Measurements from ENCODE around the gene TTLL12. TPM values are rescaled to one million over a fixed set of nuclear protein-coding genes. Genes with fewer than 3 reads are reported as not detected.

Gene TTLL12
- total RNA-seq, 4 donors from 2014 or later = 43.6 to 93.9 (median 81.4) TPM

DNA sequence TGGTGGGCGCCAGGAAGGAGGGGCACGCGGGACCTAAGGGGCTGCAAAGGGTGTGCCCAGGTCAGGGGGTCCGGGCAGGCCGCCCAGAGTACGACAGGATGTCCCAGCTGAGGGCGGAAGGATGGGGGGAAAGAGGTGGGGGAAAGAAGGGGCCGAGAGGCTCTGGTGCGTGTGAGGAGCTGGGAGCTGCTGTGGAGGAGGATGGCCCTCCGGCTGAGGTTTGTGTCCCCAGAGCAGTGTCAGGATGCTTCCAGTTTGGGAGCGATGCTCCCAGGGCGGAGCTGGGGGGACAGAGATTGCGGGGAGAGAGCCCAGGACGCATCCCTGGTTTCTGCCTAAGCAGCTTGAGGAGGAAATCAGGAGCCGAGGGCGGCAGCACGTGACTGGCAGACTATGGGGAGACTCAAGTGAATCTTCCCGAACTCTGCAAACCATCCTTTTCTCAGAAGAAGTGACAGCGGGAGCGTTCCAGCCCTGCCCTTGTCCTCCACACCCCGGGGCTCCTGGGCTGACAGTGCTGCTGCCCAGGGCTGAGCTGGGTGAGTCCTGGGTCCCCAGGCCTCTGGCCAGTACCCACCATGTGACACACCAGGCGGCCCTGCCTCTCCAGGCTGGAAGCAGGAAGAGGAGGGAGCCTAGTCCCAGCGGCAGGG is 19.7 kb upstream of the TTLL12 start:
- H3K9me3 ChIP-seq = no peaks in the 10 kb centered on the region
- no peaks in the 10 kb centered on the region for H3K4me1 ChIP-seq
- H3K4me3 ChIP-seq = no peak overlapping the region
- WGBS = 65% methylated on average over 21 of the region's 23 CpGs
- peaks cover 3% of the 10 kb centered on the region for H3K27me3 ChIP-seq
- no peak for DNase-seq (ENCODE audit: low spot score in 2 of 2)
- no peak overlapping the region for H3K27ac ChIP-seq
- no peaks in the 10 kb centered on the region for H3K36me3 ChIP-seq
- TF ChIP-seq POLR2A (IDR thresholded peaks at IDR 0.05) = no peak
- TF ChIP-seq EP300 (IDR thresholded peaks at IDR 0.05) = no peak
- TF ChIP-seq, protein P1, sequence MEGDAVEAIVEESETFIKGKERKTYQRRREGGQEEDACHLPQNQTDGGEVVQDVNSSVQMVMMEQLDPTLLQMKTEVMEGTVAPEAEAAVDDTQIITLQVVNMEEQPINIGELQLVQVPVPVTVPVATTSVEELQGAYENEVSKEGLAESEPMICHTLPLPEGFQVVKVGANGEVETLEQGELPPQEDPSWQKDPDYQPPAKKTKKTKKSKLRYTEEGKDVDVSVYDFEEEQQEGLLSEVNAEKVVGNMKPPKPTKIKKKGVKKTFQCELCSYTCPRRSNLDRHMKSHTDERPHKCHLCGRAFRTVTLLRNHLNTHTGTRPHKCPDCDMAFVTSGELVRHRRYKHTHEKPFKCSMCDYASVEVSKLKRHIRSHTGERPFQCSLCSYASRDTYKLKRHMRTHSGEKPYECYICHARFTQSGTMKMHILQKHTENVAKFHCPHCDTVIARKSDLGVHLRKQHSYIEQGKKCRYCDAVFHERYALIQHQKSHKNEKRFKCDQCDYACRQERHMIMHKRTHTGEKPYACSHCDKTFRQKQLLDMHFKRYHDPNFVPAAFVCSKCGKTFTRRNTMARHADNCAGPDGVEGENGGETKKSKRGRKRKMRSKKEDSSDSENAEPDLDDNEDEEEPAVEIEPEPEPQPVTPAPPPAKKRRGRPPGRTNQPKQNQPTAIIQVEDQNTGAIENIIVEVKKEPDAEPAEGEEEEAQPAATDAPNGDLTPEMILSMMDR (IDR thresholded peaks at IDR 0.05) = no peak

DNA sequence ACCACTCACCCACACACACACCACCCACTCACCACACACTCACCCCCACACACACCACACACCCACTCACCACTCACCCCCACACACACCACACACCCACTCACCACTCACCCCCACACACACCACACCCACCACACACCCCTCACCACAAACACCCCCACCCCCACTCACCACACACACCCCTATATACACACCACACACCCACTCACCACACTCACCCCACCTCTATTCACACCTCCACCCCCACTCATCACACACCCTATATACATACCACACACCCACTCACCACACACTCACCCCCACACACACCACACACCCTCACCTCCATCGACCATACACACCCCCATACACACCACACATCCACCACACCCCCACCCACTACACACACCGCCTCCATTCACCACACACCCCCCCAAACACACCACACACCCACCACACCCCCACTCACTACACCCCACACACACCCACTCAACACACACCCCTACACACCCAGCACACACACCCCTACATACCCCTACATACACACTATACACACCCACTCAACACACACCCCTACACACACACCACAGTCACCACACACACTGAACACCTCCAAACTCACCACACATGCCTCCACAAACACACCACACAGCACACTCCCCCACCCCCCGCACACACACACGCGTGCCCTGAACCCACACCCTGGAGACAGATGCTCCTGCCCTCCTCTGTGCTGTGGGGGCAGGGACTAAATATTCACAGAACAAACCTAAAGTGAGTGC is 19.0 kb upstream of the TTLL12 start:
- H3K4me3 ChIP-seq = no peak overlapping the region
- WGBS = 67% methylated on average over 5 of the region's 5 CpGs
- TF ChIP-seq EP300 (IDR thresholded peaks at IDR 0.05) (no peak), POLR2A (IDR thresholded peaks at IDR 0.05) (no peak), POLR2AphosphoS5 (IDR thresholded peaks at IDR 0.05) (no peak)
- TF ChIP-seq, protein P1 (IDR thresholded peaks at IDR 0.05) = no peak

DNA sequence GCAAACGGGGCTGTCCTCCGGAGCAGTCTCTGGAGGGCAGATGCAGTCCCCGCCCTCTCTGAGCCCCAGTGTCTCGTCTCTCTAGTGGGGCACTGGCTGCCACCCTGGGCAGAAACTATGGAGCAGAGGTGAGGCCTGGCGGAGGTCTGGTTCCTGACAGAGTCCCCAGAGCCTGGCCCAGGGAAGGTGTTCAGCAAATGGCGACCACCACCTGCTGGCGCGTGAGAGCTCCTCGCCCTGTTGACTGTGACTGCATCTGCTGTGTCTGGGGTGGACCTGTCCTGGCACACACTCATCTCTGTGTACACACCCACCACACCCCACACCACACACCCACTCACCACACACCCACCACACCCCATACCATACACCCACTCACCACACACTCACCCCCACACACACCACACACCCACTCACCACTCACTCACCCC is 18.3 kb upstream of the TTLL12 start:
- TF ChIP-seq POLR2AphosphoS5 (IDR thresholded peaks at IDR 0.05) = no peak
- TF ChIP-seq, protein P1 (IDR thresholded peaks at IDR 0.05) = no peak
- no peak for TF ChIP-seq EP300 (IDR thresholded peaks at IDR 0.05)
- TF ChIP-seq POLR2A (IDR thresholded peaks at IDR 0.05) = no peak
- H3K27me3 ChIP-seq = peaks cover 3% of the 10 kb centered on the region
- no peaks in the 10 kb centered on the region for H3K36me3 ChIP-seq
- H3K9me3 ChIP-seq = no peaks in the 10 kb centered on the region
- WGBS = no CpG with 5 or more reads among the region's 9 CpGs
- no peaks in the 10 kb centered on the region for H3K4me1 ChIP-seq
- DNase-seq (ENCODE audit: low spot score in 2 of 2) = no peak
- no peak overlapping the region for H3K27ac ChIP-seq
- H3K4me3 ChIP-seq = no peak overlapping the region

More for the DNA sequence above, 19.0 kb upstream of the TTLL12 start:
- Histone ChIP-seq H3K9me3 (no peaks in the 10 kb centered on the region), H3K36me3 (no peaks in the 10 kb centered on the region), H3K27ac (no peak overlapping the region), H3K4me1 (no peaks in the 10 kb centered on the region), H3K27me3 (peaks cover 3% of the 10 kb centered on the region)
- DNase-seq (ENCODE audit: low spot score in 2 of 2) = no peak

DNA sequence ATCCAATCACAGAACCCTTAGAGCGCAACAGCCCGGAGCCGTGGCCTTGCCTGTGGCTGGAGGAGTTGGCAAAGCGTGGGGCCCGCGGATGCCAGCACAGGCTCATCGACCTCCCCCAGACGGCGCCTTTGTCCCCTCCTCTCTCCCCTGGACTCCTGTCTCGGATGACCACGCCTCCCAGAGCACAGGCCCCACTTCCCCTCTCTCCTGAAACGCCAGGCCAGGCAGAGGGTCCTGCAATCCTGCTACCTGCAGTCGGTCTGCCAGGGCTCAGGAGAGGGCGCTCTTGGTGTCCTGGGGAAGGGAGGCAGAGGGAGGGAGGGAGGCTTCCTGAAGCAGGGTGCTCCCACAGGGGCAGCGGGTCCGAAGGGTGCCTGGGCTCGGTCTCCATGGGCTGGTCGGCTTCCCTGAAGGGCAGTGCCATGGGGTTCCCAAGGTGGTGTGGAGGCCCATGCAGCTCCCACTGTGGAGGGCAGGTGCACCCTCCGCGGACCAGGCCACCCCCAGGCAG is 16.6 kb upstream of the TTLL12 start:
- no peaks in the 10 kb centered on the region for H3K4me1 ChIP-seq
- no peak overlapping the region for H3K27ac ChIP-seq
- no peaks in the 10 kb centered on the region for H3K36me3 ChIP-seq
- peaks cover 6% of the 10 kb centered on the region for H3K27me3 ChIP-seq
- H3K9me3 ChIP-seq = no peaks in the 10 kb centered on the region
- WGBS = 78% methylated on average over 9 of the region's 20 CpGs
- TF ChIP-seq, protein P1 (IDR thresholded peaks at IDR 0.05) = no peak
- TF ChIP-seq EP300 (IDR thresholded peaks at IDR 0.05) (no peak), POLR2A (IDR thresholded peaks at IDR 0.05) (no peak), POLR2AphosphoS5 (IDR thresholded peaks at IDR 0.05) (no peak)
- H3K4me3 ChIP-seq = no peak overlapping the region
- no peak for DNase-seq (ENCODE audit: low spot score in 2 of 2)

DNA sequence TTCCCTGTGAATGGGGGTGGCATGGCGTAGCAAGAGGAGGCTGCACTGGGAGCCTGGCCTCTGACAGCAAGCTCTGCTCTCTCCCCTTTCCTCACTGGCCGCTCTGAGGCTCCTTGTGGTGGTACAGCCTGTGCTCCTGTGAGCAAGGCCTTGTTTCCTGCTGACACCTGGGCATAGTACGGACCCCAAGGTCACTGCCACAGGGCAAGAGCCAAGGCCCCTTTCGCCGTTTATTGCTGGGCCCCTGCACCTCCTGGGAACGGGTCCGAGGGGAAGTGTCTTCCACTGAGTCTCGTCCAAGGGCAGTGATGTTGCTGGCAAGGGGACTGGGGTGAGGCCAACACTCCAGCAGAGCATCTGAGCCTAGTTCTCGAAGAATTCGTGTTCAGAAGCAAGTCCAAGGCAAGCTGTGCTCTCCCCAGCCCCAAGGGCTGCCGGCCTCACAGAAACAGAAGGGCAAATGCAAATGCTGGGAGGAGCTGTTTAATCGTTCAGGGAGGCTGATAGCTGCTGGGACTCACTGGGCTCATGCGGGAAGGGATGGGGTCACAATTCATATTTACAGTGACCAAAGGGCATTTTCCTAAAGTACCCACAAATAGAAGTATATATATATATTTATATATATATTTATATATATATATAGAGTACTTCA is 15.9 kb upstream of the TTLL12 start:
- DNase-seq (ENCODE audit: low spot score in 2 of 2) = no peak
- peaks cover 9% of the 10 kb centered on the region for H3K27me3 ChIP-seq
- H3K4me3 ChIP-seq = no peak overlapping the region
- no peaks in the 10 kb centered on the region for H3K36me3 ChIP-seq
- H3K4me1 ChIP-seq = no peaks in the 10 kb centered on the region
- no peak overlapping the region for H3K27ac ChIP-seq
- no peaks in the 10 kb centered on the region for H3K9me3 ChIP-seq
- no peak for TF ChIP-seq POLR2AphosphoS5 (IDR thresholded peaks at IDR 0.05)
- TF ChIP-seq POLR2A (IDR thresholded peaks at IDR 0.05) = no peak
- TF ChIP-seq, protein P1 (IDR thresholded peaks at IDR 0.05) = no peak
- 79% methylated on average over 8 of the region's 13 CpGs for WGBS
